PC-9 (cell line): ENCODE measurements around the gene ZNF462.

ENCODE experiments used
- CTCF ChIP-seq: fragments of 200-600 bp; sonication (generic); conservative IDR thresholded peaks from 2 replicates; pipeline ENCODE4 v1.6.1; 2017; ENCODE audit warnings: mixed run types, antibody characterized with exemption, mild to moderate bottlenecking, moderate library complexity
- EZH2 ChIP-seq: fragments of 200-600 bp; sonication (generic); IDR thresholded peaks from 2 replicates; pipeline ENCODE4 v1.8.0; 2017; ENCODE audit warnings: antibody characterized with exemption, low read depth

- TF ChIP-seq EZH2 (no peak), CTCF (no peak)
Measured at GRCh38 chr9:106875529-106875928, 12.6 kb downstream of the ZNF462 start.
